GM19372 (cell line): ENCODE results near the gene EARS2.
"Not testable (repeated sequence)": the region's sequence is repeated elsewhere in the genome, so short reads cannot be mapped to it uniquely, and the experiment has no call there.

Experiments
- ATAC-seq: cut with Tn5 transposase; IDR thresholded peaks from one replicate; pipeline ENCODE4 v1.9.1; 2021; ENCODE audit warnings: mild to moderate bottlenecking, low read depth, moderate library complexity; ENCODE audit not compliant: unreplicated experiment

The EARS2 gene

DNA sequence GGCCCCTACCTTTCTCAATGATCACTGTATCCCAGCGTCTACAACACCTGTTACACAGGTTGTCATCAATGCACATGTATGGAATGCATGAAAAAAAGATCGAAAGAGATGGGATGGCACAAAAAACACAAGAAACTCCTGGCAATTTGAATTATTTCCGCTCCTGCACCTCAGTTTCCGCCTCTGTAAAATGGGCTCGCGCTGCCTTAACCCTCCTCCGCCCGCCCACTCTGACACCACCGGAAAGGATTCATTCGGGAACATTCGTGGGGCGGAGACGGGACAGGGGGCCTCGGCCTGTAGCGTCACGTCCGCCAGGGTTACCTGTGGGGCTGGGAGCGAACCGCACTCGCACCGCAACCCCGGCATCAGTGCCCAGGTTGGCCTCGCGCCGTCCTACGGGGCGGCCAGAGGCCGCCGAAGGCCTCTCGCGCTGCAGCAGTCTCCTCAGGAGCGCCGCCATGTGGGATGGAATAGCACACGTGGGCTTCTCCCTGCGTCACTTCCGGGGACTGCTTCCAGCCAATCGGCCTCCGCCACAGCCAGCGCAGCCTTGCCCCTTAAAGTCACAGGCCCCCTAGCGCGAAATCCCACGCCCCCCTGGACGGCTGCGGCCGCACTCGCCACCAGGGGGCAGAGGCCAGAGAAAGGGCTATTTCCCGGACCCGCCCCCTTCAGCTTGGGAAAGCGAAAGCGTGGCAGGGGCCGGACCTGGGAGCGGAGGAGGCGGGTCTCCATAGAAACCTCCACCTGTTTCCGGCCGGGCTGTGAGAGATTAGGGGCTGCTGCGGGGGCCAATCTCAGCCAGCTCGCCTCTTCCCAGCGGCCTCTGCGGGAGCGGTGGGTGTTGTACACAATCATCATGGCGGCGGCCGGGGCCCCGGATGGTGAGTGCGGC lies at the start of gene EARS2, which contains the start of gene UBFD1:
Gene EARS2 (minus strand): TSS at position 470 of the 898 bp plus-strand sequence. CDS start 7 bp downstream, at position 463.
Gene UBFD1 (plus strand): TSS at position 847 of the 898 bp plus-strand sequence. CDS start 16 bp downstream, at position 863.
- ATAC-seq: peak; percentile 86

GRCh38 chr16:23597003-23597756 lies 40.0 kb upstream of the EARS2 start:
- no peak for ATAC-seq

DNA sequence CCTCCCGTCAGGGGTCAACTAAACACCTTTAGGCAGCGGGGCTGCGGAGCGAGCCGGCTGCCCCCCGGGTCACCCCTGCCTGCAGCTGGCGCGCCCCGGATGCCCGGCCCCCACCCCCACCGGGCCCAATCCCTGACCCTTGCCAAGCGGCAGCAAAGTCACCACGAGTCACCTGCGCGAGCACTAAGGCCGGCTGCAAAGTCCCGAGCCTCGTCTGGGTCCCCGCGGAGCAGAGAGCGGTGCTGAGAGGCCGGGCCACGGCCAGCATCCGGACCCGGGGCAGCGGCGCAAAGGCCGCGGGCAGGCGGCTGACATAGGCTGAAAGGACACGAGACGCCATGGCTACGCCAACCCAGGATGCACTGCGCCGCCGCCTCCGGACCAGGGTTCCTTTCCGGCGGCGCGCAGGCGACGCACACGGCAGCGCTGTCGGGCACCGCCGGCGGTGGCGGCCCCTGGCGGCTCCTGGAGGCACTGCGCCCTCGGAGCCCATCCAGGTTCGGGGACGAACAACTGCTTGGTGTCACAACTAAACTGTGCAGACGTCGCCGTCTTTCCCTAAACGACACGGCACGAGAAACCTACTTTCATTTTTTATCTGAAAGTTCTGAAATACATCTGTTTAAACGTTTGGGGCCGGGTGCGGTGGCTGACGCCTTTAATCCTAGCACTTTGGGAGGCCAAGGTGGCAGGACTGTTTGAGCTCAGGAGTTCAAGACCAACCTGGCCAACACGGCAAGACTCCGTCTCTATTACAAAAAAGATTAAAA lies 39.0 kb upstream of the EARS2 start, which contains the start of gene NDUFAB1:
Gene NDUFAB1 (minus strand): TSS at position 366 of the 770 bp plus-strand sequence. CDS start 26 bp downstream, at position 340.
- peak; percentile 91 for ATAC-seq

GRCh38 chr16:23595246-23595950 lies 38.2 kb upstream of the EARS2 start:
- no peak for ATAC-seq

GRCh38 chr16:23594186-23594585 lies 37.0 kb upstream of the EARS2 start:
- no peak for ATAC-seq

DNA sequence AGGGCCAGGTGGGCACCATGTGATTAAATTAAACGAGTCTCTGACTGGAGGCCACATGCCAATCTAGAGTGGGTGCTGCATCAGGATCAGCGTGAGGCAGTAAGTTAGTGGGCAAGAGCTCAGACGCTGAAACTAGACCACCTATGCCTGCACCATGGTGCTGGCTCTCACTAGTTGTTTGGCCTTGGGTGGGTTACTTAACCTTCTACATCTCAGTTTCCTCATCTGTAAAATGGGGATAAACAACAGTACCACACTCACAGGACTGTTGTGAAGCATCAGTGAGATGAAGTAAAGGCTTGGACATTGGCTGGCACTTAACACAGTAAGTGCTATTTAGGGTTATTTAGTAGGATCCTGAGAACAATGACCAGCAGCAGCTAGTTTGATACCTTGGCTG lies 33.0 kb upstream of the EARS2 start:
- ATAC-seq: no peak

- ATAC-seq: no peak
Observed at GRCh38 chr16:23587726-23588125, 30.6 kb upstream of the EARS2 start.

DNA sequence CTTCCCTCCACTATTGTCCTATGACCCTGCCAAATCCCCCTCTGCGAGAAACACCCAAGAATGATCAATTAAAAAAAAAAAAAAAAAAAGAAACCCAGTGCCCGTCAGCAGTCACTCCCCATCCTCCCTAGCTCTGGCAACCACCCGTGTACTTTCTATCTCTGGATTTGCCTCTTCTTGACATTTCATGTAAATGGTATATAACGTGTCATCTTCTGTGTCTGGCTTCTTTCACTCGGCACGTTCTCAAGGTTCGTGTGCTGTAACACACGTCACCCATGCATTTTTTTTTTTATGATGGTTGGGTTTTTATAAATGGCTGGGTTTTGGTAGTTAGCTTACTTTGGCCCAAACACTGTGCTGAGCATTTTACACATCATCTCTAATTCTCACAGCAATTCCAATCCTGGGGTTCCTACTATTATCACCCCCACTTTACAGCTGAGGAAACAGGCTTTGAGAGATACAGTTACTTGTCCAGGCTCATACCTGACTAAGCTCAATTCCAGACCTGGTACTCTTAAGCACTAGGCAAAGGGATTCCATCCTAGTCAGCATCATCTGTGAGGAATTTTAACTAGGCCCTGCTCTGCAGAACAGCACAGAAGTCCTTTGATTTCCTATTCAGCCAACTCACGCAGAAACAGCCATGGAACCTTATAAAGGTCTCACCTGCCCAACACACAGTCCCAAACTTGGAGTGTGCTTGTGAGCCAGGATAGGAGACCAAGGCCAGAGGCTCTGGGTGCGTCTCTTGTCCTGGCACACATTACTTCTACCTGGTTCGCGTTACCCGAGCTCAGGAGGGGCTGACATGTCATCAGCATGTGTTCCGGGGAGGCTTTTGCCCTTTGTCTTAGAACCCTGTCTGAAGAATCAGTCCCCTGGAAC lies 27.3 kb upstream of the EARS2 start:
- ATAC-seq: no peak

- ATAC-seq: not testable (repeated sequence)
Observed at GRCh38 chr16:23583271-23583670, 26.1 kb upstream of the EARS2 start.

DNA sequence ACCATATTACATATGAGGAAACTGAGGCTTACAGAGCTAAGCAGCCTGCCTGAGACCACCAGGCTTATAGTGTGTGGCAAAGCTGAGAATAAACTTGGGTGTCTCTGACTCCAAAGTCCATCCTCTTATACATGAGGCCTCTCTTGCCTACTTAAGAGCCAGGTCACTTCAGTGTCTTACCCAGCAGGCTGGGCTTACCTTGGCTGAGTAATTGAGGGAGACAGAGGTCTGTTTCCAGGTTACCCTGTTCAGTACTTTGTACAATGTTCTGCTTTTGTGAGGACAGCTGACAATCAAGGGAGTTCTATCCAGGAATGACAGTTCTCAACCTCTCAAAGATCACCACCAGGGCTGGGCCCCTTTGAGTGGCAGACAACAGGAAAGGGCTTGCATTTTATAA lies 24.6 kb upstream of the EARS2 start:
- no peak for ATAC-seq

DNA sequence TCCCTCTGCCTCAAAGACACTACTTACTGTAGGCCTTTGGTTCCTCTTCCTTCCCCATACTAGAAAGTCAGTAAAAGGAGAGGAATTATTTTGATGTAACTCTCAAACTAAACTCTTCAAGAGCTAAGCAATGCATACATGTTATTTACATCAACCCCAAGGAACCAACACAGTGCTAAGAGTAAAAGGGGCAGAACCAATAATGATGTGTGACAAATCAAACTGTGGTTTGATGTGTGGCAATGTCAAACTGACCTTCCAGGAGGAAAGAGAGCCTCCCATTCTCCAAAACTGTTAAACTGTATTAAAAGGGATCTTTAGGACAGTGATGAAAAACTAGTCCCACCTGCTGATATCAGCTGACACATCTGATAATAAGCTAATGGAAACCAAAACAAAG lies 23.2 kb upstream of the EARS2 start:
- ATAC-seq: no peak

GRCh38 chr16:23579371-23579770 lies 22.2 kb upstream of the EARS2 start:
- ATAC-seq: no peak

DNA sequence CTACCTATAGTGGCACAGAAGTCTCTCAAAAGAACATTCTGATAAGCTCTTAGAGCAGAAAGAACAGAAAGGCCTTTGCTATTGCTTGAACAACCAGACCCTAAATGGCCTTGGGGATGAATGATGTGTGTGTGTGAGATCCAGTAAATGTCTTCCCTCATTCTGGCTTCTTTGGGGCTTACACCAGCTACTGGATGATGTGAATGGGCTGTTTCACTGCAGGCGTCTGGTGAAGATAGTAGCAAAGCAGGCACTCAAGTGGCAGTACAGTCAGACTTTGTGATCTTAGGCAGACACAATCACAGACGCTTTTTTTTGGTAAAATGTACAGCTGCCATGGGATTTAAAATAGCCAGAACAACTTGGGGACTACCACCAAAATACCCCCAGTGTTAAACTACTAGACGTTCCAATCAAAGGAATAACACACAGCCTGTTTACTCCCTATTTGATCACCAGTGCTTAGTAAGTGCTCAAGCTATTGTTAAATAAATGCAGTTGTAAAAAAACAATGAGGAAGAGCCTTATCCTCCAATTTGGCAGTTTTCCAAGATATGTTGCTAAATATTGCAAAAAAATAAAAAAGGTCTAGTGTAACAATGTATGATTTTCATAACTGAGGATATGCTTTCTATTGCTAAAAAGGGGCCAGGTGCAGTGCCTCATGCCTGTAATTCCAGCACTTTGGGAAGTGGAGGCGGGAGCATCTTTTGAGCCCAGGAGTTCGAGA lies 21.1 kb upstream of the EARS2 start:
- ATAC-seq: no peak

DNA sequence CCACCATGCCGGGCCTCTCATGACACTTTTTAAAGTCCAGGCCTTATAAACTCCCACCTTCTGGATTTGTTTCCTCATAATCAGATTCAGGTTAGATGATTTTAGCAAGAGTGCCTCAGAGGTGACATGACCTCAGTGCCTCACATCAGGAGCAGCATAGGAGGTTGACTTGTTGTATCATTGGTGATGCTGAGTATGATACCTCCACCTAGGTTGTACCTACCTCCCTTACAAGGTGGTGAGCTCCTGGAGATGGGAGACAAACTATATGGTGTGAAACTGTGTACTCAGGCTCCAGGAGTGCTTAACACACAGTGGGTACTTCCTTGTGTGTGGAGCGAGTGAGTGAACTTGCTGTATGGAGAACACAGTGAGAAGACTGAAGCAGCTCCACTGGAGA lies 20.3 kb upstream of the EARS2 start:
- ATAC-seq: no peak

- no peak for ATAC-seq
Observed at GRCh38 chr16:23575834-23576233, 18.7 kb upstream of the EARS2 start.

GRCh38 chr16:23573817-23574216 lies 16.7 kb upstream of the EARS2 start:
- no peak for ATAC-seq

DNA sequence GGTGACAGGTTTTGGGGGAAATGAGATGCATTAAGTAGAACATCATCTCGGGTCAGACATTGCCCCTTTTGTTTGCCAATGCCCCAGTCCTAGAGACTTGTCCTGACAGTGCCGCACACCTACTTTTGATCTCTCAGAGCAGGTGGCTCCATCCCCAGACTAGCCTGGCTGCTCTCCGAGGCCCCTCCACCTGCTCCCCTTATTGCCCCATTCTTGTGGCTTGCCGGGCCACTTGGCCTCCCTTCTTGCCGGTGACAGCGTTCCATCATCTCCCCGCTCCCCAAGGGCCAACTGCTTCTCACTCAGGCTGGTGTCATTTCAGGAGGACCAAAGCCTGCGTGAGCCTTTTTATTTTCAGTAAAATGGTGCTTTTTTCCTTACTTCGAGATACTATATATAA lies 15.2 kb upstream of the EARS2 start:
- ATAC-seq: no peak

DNA sequence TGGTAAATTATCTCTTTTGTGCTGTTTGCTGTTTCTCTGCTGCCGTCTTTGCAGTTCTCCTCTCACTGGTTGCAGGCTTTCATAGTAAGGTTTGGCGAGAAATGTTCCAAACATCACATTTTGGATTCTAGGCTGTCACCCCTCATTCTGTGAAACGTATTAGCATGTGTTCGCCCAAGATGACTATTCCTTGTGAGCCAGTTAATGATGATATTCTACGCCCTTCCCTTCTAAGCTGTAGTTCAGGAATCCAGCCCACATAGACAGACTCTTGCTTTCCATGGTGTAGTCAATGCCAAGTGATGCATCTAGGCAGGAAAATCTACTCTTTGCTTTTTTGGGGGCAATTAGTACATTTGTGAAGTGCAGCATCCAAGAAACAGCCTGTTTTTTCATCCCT lies 14.7 kb upstream of the EARS2 start:
- ATAC-seq: no peak
